ENCODE measurements around the gene GDE1.

The GDE1 gene

GRCh38 chr16:19486051-19486450 lies 35.8 kb downstream of the GDE1 start:
- DNase-seq (ENCODE audit: low read depth in 2 of 2) = no peak

DNA sequence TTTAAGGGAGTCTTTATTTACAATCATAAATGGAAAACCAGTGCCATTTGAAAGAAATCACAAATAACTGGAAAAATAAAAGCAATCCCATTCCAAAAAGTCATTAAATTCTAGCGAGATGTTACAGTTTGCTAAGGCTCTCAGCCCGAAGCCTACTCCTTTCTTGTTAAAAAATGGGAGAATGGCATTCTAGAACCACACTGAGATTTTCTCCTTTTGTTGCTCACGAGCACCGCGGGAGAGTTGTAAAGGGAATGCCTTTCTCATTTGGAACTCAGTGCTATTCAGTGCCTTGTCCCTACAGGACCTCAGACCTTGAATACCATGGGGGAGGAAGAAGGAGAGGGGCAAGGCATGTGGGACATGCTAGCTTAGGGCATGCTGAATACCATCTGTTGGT lies 36.3 kb downstream of the GDE1 start:
- no peak for DNase-seq (ENCODE audit: low read depth in 2 of 2)

- no peak for DNase-seq (ENCODE audit: low read depth in 2 of 2)
Measured at GRCh38 chr16:19484096-19484495, 37.8 kb downstream of the GDE1 start.

- DNase-seq (ENCODE audit: low read depth in 2 of 2) = no peak
Measured at GRCh38 chr16:19482291-19482690, 39.6 kb downstream of the GDE1 start.

DNA sequence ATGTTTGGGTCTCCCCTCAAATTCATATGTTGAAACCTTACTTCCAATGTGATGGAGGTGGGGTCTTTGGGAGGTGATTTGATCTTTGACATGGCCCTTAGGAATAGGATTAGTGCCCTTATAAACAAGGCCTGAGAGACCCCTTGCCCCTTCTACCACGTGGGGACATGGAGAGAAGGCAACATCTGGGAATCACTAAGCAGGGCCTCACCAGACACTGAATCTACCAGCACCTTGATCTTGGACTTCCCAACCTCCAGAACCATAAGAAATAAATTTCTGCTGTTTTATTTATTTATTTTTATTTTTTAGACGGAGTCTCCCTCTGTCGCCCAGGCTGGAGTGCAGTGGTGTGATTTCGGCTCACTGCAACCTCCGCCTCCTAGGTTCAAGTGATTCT lies 40.1 kb downstream of the GDE1 start:
- DNase-seq (ENCODE audit: low read depth in 2 of 2) = no peak

- DNase-seq (ENCODE audit: low read depth in 2 of 2) = no peak
Measured at GRCh38 chr16:19481296-19481695, 40.6 kb downstream of the GDE1 start.

DNA sequence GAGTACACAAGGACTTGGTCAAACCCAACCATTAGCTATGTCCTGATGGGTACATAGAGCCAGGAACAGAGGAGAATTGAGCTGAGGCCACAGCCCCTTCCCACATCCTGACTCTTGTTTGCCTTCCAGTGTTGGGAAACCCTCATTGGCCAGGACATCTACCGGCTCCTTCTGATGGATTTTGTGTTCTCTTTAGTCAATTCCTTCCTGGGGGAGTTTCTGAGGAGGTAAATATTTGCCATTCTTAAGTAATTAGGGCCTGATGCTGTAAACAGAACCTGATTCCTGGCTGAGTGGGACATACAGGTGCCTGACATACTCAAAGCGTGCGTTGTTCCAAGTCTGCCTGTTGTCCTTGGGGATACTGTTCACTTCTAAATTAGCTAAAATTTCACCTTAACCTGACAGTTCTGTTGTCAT lies 42.6 kb downstream of the GDE1 start:
- no peak for DNase-seq (ENCODE audit: low read depth in 2 of 2)

DNA sequence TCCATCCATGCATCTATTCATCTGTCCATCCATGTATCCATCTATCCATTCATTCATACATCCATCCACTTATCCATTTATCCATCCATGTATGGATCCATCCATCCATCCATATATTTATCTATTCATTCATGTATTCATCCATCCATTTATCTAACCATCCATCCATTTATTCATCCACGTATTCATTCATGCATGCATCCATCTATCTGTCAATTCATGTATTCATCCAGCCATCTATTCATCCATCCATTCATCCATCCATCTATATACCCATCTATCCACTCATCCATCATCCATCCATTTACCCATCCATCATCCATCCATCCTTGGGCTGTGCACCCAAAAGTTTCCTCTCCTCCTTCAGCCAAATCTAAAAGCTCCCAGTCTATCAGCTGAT lies 43.4 kb downstream of the GDE1 start:
- DNase-seq (ENCODE audit: low read depth in 2 of 2) = no peak

GRCh38 chr16:19474617-19475016 lies 47.3 kb downstream of the GDE1 start:
- DNase-seq (ENCODE audit: low read depth in 2 of 2) = no peak

- DNase-seq (ENCODE audit: low read depth in 2 of 2) = no peak
Measured at GRCh38 chr16:19472482-19472881, 49.4 kb downstream of the GDE1 start.

GRCh38 chr16:19468300-19468699 lies 53.6 kb downstream of the GDE1 start:
- DNase-seq (ENCODE audit: low read depth in 2 of 2) = no peak

GRCh38 chr16:19463468-19464315 lies 58.2 kb downstream of the GDE1 start:
- DNase-seq (ENCODE audit: low read depth in 2 of 2) = no peak

GRCh38 chr16:19460397-19460796 lies 61.5 kb downstream of the GDE1 start:
- no peak for DNase-seq (ENCODE audit: low read depth in 2 of 2)

DNA sequence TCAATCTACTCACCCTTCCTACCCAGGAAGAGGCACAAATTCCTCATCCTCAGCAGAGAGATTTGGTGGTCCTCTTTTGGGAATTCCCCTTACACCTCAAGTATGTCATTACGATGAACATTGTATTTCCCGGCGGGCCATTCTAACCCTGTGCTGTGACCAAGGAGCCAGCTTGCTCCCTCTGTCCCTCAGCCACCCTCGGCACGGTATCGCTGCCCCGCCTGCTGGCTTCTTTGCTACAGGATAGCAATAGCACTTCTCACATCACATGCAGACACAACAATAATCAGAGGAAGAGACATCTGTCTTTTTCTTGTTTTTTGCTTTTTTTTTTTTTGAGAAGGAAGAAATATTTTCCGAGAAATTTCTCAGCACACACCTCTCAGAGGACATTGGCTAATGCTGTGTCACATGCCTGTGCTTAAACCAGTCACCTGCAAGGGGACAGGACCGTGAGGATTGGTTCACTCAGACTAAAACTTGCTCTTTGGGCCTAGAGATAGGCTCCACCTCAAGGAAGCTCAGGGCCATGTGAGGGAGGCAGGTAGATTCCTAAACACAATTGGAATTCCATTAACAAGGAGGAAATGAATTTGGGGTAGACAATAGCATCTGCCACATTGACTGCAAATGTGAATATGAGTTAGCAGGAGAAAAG lies 63.0 kb downstream of the GDE1 start:
- no peak for DNase-seq (ENCODE audit: low read depth in 2 of 2)
